DMS53 (cell line): ENCODE data around the gene LCE1C.
A peak's percentile ranks its signal among the peaks of the same experiment; 100 is the strongest.

Source experiments
- DNase-seq: peaks from one replicate; lab custom pipeline; 2025; lab: John Stamatoyannopoulos, UW

LCE1C gene

GRCh38 chr1:152759453-152760173, 46.8 kb downstream of the LCE1C start:
- no peak for DNase-seq

- DNase-seq = no peak
These were observed 47.8 kb downstream of the LCE1C start for GRCh38 chr1:152758636-152759035.

GRCh38 chr1:152757747-152758146, 48.7 kb downstream of the LCE1C start, which contains the start of gene KPRP:
Gene KPRP (plus strand): TSS chr1:152758025. CDS start chr1:152759589, 1,564 bp downstream.
- DNase-seq = no peak

GRCh38 chr1:152756872-152757271, 49.6 kb downstream of the LCE1C start:
- DNase-seq = peak; percentile 5
